Measurements from ENCODE around the gene PRKRIP1.
"Not testable (repeated sequence)": the region's sequence is repeated elsewhere in the genome, so short reads cannot be mapped to it uniquely, and the experiment has no call there.

PRKRIP1 gene

GRCh38 chr7:102457352-102457924, 61.3 kb downstream of the PRKRIP1 start:
- DNase-seq (ENCODE audit: low read depth in 2 of 2) = no peak

GRCh38 chr7:102459221-102459844, 63.2 kb downstream of the PRKRIP1 start:
- no peak for DNase-seq (ENCODE audit: low read depth in 2 of 2)

GRCh38 chr7:102460467-102460866, 64.3 kb downstream of the PRKRIP1 start:
- no peak for DNase-seq (ENCODE audit: low read depth in 2 of 2)

GRCh38 chr7:102463841-102464576, 67.8 kb downstream of the PRKRIP1 start:
- no peak for DNase-seq (ENCODE audit: low read depth in 2 of 2)

GRCh38 chr7:102464577-102465280, 68.6 kb downstream of the PRKRIP1 start, which contains the start of the genes ALKBH4 and LRWD1:
Gene ALKBH4 (minus strand): TSS chr7:102464863. CDS start chr7:102464836, 27 bp downstream.
Gene LRWD1 (plus strand): TSS chr7:102464984. CDS start chr7:102465081, 97 bp downstream.
- peak; percentile 85 to 89 for DNase-seq (ENCODE audit: low read depth in 2 of 2)

GRCh38 chr7:102466097-102466496, 69.9 kb downstream of the PRKRIP1 start:
- no peak for DNase-seq (ENCODE audit: low read depth in 2 of 2)

- no peak for DNase-seq (ENCODE audit: low read depth in 2 of 2)
These were observed 71.7 kb downstream of the PRKRIP1 start for GRCh38 chr7:102467581-102468477.

- DNase-seq (ENCODE audit: low read depth in 2 of 2) = no peak
These were observed 72.6 kb downstream of the PRKRIP1 start for GRCh38 chr7:102468478-102469350.

GRCh38 chr7:102469351-102469971, 73.3 kb downstream of the PRKRIP1 start:
- DNase-seq (ENCODE audit: low read depth in 2 of 2) = no peak

- no peak for DNase-seq (ENCODE audit: low read depth in 2 of 2)
These were observed 74.0 kb downstream of the PRKRIP1 start for GRCh38 chr7:102469972-102470825.

GRCh38 chr7:102471791-102472125, 75.6 kb downstream of the PRKRIP1 start:
- no peak for DNase-seq (ENCODE audit: low read depth in 2 of 2)

- DNase-seq (ENCODE audit: low read depth in 2 of 2) = no peak
These were observed 76.2 kb downstream of the PRKRIP1 start for GRCh38 chr7:102472126-102473041.

GRCh38 chr7:102473271-102473991, 77.3 kb downstream of the PRKRIP1 start:
- DNase-seq (ENCODE audit: low read depth in 2 of 2) = no peak

- not testable (repeated sequence) for DNase-seq (ENCODE audit: low read depth in 2 of 2)
These were observed 78.0 kb downstream of the PRKRIP1 start for GRCh38 chr7:102474116-102474515.

- DNase-seq (ENCODE audit: low read depth in 2 of 2) = not testable (repeated sequence)
These were observed 78.7 kb downstream of the PRKRIP1 start for GRCh38 chr7:102474736-102475435.
